ENCODE measurements around the gene PCBD1.

GRCh38 chr10:70920519-70920918 lies 32.2 kb upstream of the PCBD1 start:
- TF ChIP-seq TARDBP (IDR thresholded peaks at IDR 0.05) (no peak), PKNOX1 (IDR thresholded peaks at IDR 0.05) (no peak), SP1 (IDR thresholded peaks at IDR 0.05) (no peak), L3MBTL2 (conservative IDR thresholded peaks at IDR 0.05) (no peak), ARNT (IDR thresholded peaks at IDR 0.05) (no peak), BHLHE40 (IDR thresholded peaks at IDR 0.05; ENCODE audit: borderline replicate concordance) (no peak), ZNF384 (IDR thresholded peaks at IDR 0.05) (no peak), FOXA1 (IDR thresholded peaks at IDR 0.05) (no peak), ELF4 (IDR thresholded peaks at IDR 0.05) (no peak), FOXK2 (IDR thresholded peaks at IDR 0.05) (no peak), FOXM1 (IDR thresholded peaks at IDR 0.05; ENCODE audit: borderline replicate concordance) (no peak), LEF1 (IDR thresholded peaks at IDR 0.05; ENCODE audit: borderline replicate concordance) (no peak)

Measured in HEK293T (cell line).